Spinal cord (tissue), 10 donors: Measurements from ENCODE around the gene SEZ6. TPM values are rescaled to one million over a fixed set of nuclear protein-coding genes. Genes with fewer than 3 reads are reported as not detected.
A peak's percentile ranks its signal among the peaks of the same experiment; 100 is the strongest.

Experiments used
- DNase-seq, 6 donors: peaks; one replicate each; pipeline versions ENCODE4 v3.0.0 to v3.0.0-alpha.2; 2013 to 2015; ENCODE audit warnings: low spot score in 6 of 6, low read depth in 4 of 6
- H3K27ac ChIP-seq: one replicate; pipeline ENCODE4 v1.5.1; 2013; ENCODE audit warnings: low read depth, low read length, control low read depth
- H3K27me3 ChIP-seq: one replicate; pipeline ENCODE4 v1.6.1; 2013; ENCODE audit warnings: low read length; ENCODE audit not compliant: control insufficient read depth, insufficient read depth
- H3K36me3 ChIP-seq: one replicate; pipeline ENCODE4 v1.6.1; 2013; ENCODE audit warnings: low read length; ENCODE audit not compliant: control insufficient read depth, insufficient read depth
- H3K4me1 ChIP-seq: one replicate; pipeline ENCODE4 v1.6.1; 2013; ENCODE audit warnings: low read length; ENCODE audit not compliant: control insufficient read depth, insufficient read depth
- H3K4me3 ChIP-seq: one replicate; pipeline ENCODE4 v1.5.1; 2013; ENCODE audit warnings: low read depth, low read length, control low read depth
- H3K9me3 ChIP-seq: one replicate; pipeline ENCODE4 v1.6.1; 2013; ENCODE audit warnings: low read length; ENCODE audit not compliant: control insufficient read depth, insufficient read depth
- WGBS: methylation state at CpG from one replicate; pipeline ENCODE4 v1.1.5; 2013; ENCODE audit warnings: missing lambda C conversion rate; ENCODE audit not compliant: insufficient coverage; 5-methylcytosine and 5-hydroxymethylcytosine counted together
- long read RNA-seq, 4 donors: transcript quantifications; one replicate each; lab custom pipeline, GENCODE V29; 2026
- polyA plus RNA-seq, 2 donors: library from polyadenylated mRNA; unstranded; fragments of 120-200 nt; gene quantifications; one replicate each; pipeline ENCODE4 v1.2.1, GENCODE V29; 2013; ENCODE audit not compliant: insufficient read length in 2 of 2
- total RNA-seq, 2 donors: library from RNA; depleted of rRNA in 1 of 2; stranded (reverse); fragments of 120-200 nt in 1 of 2; fragments of >200 nt in 1 of 2; gene quantifications; one replicate each; pipeline versions ENCODE4 v1.2.3 to v1.2.4, GENCODE V29; 2013 to 2014
- donor health status: healthy.

SEZ6 gene, protein sequence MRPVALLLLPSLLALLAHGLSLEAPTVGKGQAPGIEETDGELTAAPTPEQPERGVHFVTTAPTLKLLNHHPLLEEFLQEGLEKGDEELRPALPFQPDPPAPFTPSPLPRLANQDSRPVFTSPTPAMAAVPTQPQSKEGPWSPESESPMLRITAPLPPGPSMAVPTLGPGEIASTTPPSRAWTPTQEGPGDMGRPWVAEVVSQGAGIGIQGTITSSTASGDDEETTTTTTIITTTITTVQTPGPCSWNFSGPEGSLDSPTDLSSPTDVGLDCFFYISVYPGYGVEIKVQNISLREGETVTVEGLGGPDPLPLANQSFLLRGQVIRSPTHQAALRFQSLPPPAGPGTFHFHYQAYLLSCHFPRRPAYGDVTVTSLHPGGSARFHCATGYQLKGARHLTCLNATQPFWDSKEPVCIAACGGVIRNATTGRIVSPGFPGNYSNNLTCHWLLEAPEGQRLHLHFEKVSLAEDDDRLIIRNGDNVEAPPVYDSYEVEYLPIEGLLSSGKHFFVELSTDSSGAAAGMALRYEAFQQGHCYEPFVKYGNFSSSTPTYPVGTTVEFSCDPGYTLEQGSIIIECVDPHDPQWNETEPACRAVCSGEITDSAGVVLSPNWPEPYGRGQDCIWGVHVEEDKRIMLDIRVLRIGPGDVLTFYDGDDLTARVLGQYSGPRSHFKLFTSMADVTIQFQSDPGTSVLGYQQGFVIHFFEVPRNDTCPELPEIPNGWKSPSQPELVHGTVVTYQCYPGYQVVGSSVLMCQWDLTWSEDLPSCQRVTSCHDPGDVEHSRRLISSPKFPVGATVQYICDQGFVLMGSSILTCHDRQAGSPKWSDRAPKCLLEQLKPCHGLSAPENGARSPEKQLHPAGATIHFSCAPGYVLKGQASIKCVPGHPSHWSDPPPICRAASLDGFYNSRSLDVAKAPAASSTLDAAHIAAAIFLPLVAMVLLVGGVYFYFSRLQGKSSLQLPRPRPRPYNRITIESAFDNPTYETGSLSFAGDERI
- total RNA-seq: 10 to 100 TPM; 17.1 to 23.5 TPM
- polyA plus RNA-seq: 10 to 100 TPM; 86.8 to 91.6 TPM
- long read RNA-seq, donor 1, full-length matches to known transcripts: 5 of 10 reads
- long read RNA-seq, donor 1, partial matches to known transcripts: 5 of 10 reads
- long read RNA-seq, donor 1, other reads (novel, unspliced or antisense): 0 of 10 reads
- long read RNA-seq, donor 2, partial matches to known transcripts: 11 of 12 reads
- long read RNA-seq, donor 2, other reads (novel, unspliced or antisense): 0 of 12 reads
- long read RNA-seq, donor 3, full-length matches to known transcripts: 2 of 16 reads
- long read RNA-seq, donor 3, partial matches to known transcripts: 14 of 16 reads
- long read RNA-seq, donor 3, other reads (novel, unspliced or antisense): 0 of 16 reads
- long read RNA-seq, donor 4: 0 reads

DNA sequence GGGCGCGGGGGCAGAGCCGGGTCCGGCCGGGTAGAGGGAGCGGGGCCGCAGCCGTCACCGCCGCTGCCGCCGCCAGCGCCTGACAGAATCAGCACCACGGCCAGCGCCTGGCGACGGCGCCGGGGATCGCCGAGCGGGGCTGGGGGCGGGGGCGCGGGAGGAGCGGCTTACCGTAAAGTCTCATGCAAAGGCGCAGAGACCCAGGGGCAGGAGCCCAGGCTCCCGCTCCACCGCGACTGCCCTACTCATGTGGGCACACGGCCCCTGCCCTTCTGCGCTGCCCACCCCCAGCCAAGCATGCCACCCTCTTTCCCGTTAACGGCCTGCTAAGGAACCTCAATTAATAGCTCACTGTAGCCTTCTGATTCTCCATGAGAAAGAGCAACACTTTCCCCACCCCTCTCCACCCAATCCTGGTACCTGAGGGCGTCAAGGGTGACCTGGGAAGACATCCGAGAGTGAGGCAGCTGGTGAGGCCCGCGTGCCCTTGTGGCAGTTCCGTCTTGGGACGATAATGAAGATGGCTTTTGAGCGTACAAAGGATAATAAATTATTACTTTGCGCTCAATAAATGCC lies at the start of gene SEZ6:
SEZ6 (minus strand) TSS at position 98 of the 576 bp plus-strand sequence. CDS start 164 bp downstream, outside the sequence.
- H3K4me3 ChIP-seq: peak within 1 kb of the TSS; percentile 38
- 2% methylated on average over 41 of the region's 43 CpGs for WGBS
- no peaks in the 10 kb centered on the region for H3K9me3 ChIP-seq
- H3K27me3 ChIP-seq: peaks cover 18% of the 10 kb centered on the region
- H3K36me3 ChIP-seq: peaks cover 2% of the 10 kb centered on the region
- DNase-seq: peak; percentile 43 to 94 (median 76)
- peaks cover 56% of the 10 kb centered on the region for H3K4me1 ChIP-seq
- no peak within 1 kb of the TSS for H3K27ac ChIP-seq

DNA sequence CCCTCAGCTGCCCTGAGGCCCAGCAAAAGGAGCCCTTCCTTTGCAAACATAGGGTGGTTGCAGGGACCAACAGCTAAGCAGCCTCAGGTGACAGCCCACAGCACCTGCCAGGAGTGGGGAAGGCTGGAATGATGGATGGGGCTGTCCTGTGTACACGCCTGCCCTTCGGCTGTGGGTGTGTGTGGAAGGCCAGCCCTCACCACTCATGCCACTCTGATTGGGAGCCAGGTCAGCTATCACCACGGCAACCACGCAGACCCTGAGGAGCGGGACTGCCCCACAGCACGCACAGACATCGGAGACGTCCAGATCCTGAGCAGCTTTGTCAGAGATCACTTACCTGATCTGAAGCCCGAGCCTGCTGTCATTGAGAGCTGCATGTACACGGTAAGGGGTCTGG lies 49.0 kb upstream of the SEZ6 start:
- Histone ChIP-seq H3K9me3 (no peaks in the 10 kb centered on the region), H3K4me3 (no peak overlapping the region), H3K4me1 (peaks cover 35% of the 10 kb centered on the region), H3K36me3 (peaks cover 3% of the 10 kb centered on the region), H3K27ac (no peak overlapping the region), H3K27me3 (no peaks in the 10 kb centered on the region)
- WGBS: 48% methylated on average over 9 of the region's 10 CpGs
- peak in 1 of 6 donors; percentile 75 for DNase-seq

DNA sequence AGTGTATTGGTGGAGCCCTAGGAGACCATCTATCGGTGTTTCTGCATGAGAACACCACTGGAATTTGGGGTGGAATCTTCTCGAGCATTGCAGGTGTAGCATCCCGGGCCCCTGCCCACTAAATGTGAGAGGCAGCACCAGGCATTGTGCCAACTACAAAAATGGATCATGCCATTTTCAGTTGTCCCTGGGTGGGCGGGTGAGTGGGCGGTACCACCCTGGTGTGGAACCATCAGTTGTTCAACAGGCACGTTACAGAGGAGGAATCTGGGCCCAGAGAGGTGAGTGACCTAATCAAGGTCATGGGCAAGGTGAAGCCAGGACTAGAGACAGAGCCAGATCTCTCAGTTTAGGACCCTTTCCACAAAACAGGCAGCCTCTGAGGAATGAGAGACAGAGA lies 45.9 kb upstream of the SEZ6 start:
- no peaks in the 10 kb centered on the region for H3K9me3 ChIP-seq
- WGBS: 67% methylated on average over 5 of the region's 6 CpGs
- no peak overlapping the region for H3K4me3 ChIP-seq
- DNase-seq: no peak
- peaks cover 42% of the 10 kb centered on the region for H3K4me1 ChIP-seq
- peaks cover 3% of the 10 kb centered on the region for H3K36me3 ChIP-seq
- no peak overlapping the region for H3K27ac ChIP-seq
- H3K27me3 ChIP-seq: no peaks in the 10 kb centered on the region

DNA sequence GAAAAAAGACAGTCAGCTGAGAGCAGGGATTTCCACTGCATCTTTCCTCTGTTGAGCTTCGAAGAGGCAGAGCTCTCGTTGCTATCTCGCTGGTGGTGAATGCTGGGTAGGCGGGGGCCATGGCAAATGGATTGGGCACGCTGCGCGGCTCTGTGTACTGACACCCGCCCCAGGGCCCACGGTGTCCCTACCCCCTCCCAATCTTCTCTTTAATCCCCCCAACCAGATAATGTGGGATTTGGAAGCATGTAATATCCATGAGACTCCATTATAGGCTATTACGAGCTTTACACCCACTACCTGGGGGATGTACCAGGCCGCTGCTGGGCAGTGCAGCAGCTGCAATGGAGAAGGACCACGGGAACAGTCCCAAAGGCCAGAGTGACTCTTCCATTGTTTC lies 45.4 kb upstream of the SEZ6 start:
- H3K4me1 ChIP-seq: peaks cover 43% of the 10 kb centered on the region
- H3K27ac ChIP-seq: no peak overlapping the region
- 24% methylated on average over 3 of the region's 12 CpGs for WGBS

DNA sequence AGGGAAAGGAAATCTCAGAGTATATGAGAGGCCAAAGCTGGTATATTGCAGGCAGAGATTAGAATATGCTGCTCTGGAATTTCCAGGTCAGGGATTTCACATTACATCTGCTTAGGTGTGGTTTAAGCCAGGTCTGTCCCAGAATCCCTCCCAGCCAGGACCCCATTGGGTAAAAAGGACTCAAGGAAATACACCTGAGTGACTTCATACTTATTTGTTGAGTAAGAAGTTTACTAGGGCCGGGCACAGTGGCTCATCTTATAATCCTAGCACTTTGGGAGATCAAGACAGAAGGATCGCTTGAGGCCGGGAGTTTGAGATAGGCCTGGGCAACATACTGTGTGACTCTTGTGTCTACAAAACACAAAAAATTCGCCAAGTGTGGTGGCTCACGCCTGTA lies 44.3 kb upstream of the SEZ6 start:
- no peak overlapping the region for H3K27ac ChIP-seq

More for the DNA sequence above, 45.4 kb upstream of the SEZ6 start:
- no peaks in the 10 kb centered on the region for H3K27me3 ChIP-seq
- H3K36me3 ChIP-seq: peaks cover 3% of the 10 kb centered on the region
- H3K4me3 ChIP-seq: no peak overlapping the region
- no peaks in the 10 kb centered on the region for H3K9me3 ChIP-seq
- DNase-seq: peak in 1 of 6 donors; percentile 44

DNA sequence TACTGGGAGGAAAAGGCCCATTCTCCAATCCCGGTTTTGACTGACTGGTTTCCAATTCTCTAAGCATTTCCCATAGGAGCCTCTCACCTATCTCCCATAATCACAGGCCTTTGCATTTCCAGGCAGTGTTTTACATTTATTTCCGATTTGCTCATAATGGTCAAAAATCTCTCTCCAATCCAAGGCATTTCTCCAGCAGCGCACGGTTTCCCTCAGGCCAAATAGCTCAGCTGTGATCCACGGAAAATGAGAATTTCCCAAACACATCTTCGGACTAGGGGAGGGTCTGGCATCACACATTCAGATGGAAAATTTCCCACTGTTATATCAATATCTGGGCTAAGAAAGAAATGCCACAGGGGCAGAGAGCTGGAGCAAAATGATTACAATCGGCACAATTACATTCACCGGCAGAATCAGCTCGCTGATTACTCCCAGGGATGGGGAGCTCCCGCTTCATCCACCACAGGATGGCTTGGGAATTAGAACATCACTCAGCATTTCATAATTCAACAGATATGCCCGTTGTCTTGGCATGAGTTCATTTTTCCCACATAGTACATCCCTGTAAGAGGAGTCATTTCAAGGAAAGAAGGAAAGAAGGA lies 43.8 kb upstream of the SEZ6 start:
- Histone ChIP-seq H3K27ac (no peak overlapping the region), H3K27me3 (no peaks in the 10 kb centered on the region), H3K9me3 (no peaks in the 10 kb centered on the region), H3K4me3 (no peak overlapping the region), H3K4me1 (peaks cover 50% of the 10 kb centered on the region), H3K36me3 (no peaks in the 10 kb centered on the region)
- WGBS: 42% methylated on average over 3 of the region's 11 CpGs
- DNase-seq: peak in 1 of 6 donors; percentile 87

More for the DNA sequence above, 44.3 kb upstream of the SEZ6 start:
- no peaks in the 10 kb centered on the region for H3K27me3 ChIP-seq
- H3K9me3 ChIP-seq: no peaks in the 10 kb centered on the region
- peaks cover 3% of the 10 kb centered on the region for H3K36me3 ChIP-seq
- 100% methylated on average over 4 of the region's 5 CpGs for WGBS
- DNase-seq: no peak
- H3K4me3 ChIP-seq: no peak overlapping the region
- peaks cover 50% of the 10 kb centered on the region for H3K4me1 ChIP-seq

DNA sequence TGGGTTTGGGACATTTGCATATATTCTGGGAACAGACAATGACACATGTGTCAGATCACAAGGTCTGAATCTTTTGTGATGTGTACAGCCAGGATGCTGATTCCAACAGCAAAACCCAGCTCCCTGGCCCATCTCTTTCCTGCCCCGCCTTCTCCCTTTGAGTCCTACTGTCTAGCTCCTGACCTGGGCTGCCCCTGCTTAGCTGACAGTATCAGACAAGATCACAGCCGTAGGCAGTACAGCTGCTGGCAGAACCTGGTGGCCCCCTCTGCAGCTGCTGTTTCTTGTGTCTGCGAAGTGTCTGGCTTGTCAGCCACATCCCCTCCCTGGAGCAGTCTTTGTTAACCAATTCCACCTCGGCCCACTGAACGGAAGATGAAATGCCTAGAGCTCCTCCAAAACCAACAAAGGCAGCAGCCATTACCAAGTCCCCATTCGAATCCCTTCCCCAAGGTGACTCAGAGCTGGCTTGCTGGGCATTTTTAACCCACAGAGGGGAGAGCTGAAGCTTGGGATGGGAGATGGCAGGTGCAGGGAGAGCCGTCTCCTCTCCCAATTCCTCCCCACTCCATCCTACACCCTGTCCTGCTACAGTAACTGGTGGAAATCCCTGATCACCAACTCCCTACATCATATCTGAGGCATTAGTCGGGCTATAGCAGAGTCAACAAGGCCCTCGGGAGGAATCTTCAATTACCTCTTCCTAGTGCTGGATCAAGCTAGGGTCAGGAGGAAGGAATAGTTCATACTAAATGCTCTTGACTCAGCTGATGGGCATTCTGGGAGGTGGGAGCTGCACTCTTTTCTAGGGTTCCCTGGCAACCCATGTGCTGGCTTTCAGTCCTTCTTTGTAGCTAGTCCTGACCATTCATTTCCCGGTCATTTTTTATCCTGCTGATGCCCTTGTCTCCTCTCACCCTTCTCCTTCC lies 42.9 kb upstream of the SEZ6 start:
- Histone ChIP-seq H3K4me3 (no peak overlapping the region), H3K36me3 (no peaks in the 10 kb centered on the region), H3K27ac (peak overlapping the region; percentile 8), H3K9me3 (no peaks in the 10 kb centered on the region), H3K4me1 (peaks cover 49% of the 10 kb centered on the region), H3K27me3 (no peaks in the 10 kb centered on the region)
- WGBS: 13% methylated on average over 5 of the region's 10 CpGs
- DNase-seq: peak in 2 of 6 donors; percentile 76 to 89

DNA sequence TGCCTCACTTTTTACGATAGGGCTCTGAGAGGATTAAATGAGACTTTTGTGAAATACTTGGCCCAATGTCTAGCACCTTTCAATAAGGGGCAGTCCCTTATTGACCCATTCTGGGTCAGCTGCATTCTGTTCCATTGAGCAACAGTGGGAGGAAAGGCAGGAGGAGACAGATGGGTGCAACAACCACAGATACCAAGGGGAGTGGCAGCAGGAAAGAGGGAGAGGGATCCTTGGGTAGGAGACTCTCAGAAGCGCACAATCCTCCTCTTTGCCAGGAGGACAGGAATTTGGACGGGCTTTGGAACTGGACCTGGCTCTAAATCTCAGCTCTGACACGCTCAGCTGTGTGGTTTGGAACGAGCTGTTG lies 40.6 kb upstream of the SEZ6 start:
- Histone ChIP-seq H3K27ac (no peak overlapping the region), H3K27me3 (no peaks in the 10 kb centered on the region), H3K4me1 (peaks cover 64% of the 10 kb centered on the region), H3K9me3 (no peaks in the 10 kb centered on the region), H3K36me3 (no peaks in the 10 kb centered on the region), H3K4me3 (no peak overlapping the region)
- DNase-seq: no peak
- WGBS: 80% methylated on average over 1 of the region's 5 CpGs
